ENCODE results near the gene HNRNPF.

DNA sequence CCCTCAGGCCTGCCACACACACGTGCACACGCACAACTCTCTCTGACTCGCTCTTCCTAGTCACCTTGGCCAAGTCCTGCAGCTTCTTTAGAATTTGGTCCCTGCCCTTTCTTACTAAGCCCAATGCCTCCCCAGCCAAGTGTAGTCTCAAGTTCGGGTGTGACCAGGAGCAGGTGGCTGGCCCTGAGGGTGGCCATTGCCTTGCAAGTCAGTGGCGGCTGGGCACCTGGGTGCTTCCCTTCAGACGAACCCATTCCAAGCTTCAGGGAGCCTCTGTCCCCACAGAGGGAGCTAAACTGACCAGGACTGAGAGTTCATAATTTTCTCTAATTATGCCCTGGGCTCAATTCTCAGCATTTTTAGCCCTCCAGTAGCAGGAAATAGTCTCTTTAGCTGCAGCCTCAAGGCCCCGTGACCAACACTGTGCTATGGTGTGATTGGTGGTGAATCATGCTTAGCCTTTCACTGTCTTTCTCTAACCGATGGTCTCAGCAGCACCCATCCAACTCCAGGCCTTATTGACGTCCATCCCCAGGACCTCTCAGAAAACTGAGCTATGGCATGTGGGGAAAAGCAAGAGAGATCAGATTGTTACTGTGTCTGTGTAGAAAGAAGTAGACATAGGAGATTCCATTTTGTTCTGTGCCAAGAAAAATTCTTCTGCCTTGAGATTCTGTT is 72.2 kb downstream of the HNRNPF start:
- TF ChIP-seq, protein P1, sequence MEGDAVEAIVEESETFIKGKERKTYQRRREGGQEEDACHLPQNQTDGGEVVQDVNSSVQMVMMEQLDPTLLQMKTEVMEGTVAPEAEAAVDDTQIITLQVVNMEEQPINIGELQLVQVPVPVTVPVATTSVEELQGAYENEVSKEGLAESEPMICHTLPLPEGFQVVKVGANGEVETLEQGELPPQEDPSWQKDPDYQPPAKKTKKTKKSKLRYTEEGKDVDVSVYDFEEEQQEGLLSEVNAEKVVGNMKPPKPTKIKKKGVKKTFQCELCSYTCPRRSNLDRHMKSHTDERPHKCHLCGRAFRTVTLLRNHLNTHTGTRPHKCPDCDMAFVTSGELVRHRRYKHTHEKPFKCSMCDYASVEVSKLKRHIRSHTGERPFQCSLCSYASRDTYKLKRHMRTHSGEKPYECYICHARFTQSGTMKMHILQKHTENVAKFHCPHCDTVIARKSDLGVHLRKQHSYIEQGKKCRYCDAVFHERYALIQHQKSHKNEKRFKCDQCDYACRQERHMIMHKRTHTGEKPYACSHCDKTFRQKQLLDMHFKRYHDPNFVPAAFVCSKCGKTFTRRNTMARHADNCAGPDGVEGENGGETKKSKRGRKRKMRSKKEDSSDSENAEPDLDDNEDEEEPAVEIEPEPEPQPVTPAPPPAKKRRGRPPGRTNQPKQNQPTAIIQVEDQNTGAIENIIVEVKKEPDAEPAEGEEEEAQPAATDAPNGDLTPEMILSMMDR (IDR thresholded peaks at IDR 0.05) = no peak
- no peak for TF ChIP-seq POLR2A (IDR thresholded peaks at IDR 0.05)

Measured in Peyer's patch (tissue), 4 donors.